GDM1 (cell line): ENCODE data around the gene MBNL1.
A peak's percentile ranks its signal among the peaks of the same experiment; 100 is the strongest.

Experiments used
- DNase-seq: peaks from one replicate; lab custom pipeline; 2025; lab: John Stamatoyannopoulos, UW

The MBNL1 gene

DNA sequence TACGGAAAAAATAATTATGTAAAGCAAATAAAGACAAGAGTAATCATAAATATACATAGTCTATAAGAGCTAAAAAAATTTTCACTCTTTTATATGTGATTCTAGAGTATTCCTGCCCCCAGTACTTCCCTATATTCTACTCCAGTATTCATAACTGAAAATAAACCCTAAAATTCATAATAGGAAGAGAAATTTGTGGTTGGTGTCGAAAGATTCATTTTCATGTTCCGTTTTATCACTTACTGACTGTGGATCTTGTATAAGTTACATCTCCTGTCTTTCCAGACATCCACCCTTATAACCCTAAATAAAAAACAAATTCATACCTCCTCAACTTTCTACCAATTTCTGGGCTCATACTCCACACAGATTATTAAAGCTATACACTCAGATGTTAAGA, 16.0 kb upstream of the MBNL1 start:
- no peak for DNase-seq

DNA sequence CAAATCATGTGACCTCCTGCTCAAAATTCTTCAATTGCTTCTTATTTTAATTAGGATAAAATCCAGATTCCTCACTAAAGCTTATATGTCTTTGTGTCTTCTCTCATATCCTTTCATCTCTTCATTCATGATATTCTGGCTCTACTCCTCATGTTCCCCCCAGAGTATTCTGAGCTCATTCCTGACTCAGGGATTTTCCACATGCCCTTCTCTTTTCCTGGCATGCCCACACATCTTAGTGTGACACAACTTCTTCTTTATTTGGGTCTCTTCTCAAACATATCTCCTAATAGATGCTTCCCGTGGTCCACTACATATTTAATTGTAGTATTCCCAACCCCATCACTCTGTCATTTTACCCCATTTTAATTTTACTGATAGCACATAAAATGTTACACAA, 15.2 kb upstream of the MBNL1 start:
- DNase-seq = no peak

DNA sequence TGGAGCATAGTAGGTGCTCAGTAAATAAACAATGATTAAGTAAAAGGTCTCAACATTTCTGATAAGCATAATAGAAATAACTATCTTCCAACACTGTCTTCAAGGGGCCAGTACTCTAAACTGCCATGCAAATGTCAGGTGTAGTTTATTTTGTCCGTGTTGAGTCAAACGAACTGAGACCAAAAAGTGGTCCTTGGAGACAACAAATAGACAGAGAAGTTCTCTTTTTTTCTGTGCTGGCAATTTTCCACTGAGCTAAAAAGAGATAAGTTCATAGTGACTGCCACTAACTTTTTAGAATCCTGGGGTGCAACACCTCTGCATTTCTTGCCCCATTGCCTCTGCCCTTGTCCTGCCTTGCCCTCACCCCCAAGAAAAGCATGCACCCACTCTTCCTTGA, 14.7 kb upstream of the MBNL1 start:
- no peak for DNase-seq

DNA sequence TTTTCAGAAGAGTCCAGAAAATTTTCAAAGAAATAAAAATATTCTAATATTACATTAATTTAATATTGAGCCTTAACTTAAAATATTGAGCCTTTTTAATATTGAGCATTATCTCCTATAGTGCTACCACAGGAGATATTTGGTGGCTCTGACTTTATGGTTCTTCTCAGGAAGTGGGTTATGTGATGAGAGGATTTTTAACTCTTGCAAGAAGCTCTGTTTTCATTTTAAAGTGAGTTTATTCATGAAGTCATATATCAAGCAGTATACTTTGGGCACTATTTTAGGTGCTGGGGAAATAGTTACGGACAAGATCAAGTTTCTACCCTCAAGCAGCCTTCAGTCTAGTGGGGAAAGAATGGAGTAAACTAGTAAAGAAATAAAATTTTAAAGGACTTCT, 13.4 kb upstream of the MBNL1 start:
- no peak for DNase-seq

DNA sequence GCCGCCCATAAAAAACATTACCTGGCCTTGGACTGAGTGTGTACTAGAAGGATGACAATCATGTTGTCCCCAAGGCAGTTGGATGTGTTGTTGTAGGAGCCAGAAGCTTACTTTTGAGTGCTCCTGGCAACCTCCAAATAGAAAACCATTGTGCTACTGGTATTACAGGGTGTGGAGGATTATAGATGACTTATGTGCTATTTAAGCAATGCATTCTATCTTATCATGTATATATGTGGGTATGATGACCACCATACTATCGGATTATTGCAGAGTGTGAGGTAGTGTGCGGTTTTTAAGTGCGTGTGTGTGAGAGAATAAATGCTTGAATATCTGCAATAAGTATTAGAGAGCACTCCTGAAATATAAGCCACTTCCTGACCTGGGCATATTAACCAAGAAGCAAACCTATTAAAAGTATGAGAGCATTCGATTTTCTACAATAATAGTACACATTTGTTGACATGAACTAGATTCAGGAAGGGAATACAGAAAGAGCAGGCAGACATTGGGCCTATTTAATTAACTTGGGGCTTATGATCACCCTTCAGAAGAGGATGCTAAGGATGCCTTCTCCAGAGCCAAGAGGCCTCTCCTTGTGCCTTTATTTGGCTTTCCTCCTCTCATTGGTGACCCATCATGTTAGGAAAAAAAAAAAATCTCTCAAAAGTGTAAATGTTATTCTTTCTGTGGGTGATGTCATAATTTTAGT, 11.7 kb upstream of the MBNL1 start:
- no peak for DNase-seq

DNA sequence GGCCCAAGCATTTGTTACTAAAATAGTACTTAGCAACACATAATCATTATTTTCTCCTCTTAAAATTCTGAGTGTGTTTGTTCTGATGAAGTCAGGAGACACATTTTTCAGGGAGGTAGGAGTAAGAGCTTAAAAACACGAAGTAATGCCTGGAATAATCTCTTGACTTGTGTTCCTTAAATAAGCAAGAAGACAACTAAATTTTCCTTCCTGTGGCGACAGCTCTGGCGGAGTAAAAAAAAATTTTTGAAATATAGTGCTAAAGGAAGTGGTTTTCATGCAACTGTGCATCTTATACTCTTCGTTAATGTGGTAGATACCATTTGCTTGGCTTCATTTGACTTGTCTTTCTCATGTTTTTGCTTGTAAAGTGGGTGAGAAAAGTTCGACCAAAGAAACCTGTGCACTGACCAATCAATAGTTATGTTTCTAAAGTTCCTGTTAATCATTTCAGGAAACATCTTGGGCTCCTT, 11.1 kb upstream of the MBNL1 start:
- DNase-seq = peak; percentile 31

DNA sequence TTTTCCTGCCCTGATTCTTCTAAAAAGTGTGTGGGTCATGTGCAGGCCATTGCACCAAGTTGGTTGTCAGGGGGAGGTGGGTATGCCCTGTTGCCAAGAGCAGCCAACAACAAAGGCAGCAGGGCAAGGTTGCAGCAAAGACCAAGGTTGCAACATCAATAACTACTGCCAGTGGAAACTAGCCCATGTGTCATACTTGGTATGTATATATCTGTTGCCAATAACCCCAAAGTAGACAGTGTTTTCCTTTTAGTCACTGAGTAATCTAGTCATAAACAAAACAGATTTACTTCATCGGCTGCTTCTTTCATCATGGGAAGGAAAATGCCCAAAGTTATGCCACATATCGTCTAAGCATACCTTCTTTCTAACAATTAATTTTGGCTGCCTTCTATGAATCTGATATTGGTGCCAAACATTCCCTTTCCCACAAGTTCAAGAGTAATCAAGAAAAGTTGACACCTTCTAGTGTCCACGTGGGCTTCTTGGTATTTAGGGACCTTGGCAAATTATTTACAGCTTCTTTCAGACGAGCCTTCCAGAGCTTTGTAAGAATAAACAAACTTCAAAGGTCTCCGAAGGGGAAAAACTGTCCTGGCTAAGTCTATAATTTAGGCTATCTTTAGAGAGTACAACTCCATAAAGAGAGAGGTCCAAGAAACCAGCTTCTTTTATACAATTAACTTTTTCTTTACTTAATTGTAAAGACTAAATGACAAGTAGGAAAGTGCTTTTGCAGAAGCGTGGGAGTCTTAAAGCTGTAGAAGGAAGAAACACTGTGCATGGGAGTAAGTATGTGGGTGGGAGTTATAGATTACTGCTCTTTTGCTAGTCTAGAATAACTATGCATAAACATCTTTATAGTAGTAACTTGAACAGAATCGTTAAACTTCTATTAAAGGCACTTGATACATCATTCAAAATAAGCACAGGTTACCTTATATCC, 10.0 kb upstream of the MBNL1 start:
- DNase-seq = no peak

DNA sequence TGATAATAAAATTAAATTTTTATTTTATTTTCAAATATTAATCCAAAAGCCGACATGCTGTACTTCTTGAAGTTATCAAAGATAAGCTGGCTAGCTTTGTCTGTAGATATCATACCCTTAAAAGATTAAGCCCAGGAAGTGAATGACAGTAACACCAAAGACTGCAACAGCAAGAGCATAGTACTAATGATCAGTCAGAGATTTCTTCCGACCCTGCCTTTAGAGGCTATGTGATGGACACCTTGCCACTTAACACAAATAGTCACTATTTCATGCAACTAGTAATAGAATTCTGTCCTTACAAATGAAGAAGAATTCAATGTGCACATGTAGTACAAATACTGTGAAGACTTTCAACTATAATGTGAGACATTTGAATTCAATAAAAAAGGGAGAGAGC, 9.3 kb upstream of the MBNL1 start:
- no peak for DNase-seq

DNA sequence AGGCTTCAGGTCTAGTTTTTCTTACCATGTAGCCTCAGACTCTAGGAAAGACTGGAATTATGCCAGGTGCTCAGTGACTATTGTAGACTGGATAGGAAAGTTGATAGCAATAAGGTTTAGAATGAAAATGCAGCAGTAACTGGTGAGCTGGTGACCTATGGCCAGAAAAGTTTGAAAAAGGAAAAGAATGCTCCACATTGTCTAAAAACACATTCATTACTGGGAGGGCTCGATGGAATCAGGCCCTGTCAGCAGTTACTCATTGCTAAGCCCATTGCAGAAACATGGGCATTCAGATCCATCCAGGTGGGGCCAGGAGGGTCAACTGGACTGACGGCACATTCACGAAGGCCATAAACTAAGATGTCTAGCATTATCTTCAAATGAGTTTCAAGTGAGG, 8.7 kb upstream of the MBNL1 start:
- no peak for DNase-seq

DNA sequence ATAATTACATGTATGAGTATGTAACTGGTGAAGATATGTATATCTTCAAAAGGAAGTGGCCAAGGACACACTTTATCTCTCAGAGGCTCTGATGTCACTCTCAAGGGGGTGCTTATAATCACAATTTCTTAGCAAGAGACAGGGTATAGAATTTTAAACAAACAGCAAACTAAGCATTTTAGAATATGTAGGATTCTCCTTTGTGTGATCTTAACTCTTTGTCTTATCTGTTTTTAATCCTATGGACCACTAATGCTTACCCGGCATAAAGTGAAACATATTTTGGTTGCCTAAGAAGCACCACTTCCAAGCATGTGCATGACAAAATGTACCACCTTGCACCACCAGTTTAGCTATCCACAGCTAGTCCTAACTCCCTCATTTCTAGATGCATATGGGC, 8.2 kb upstream of the MBNL1 start:
- DNase-seq = no peak

DNA sequence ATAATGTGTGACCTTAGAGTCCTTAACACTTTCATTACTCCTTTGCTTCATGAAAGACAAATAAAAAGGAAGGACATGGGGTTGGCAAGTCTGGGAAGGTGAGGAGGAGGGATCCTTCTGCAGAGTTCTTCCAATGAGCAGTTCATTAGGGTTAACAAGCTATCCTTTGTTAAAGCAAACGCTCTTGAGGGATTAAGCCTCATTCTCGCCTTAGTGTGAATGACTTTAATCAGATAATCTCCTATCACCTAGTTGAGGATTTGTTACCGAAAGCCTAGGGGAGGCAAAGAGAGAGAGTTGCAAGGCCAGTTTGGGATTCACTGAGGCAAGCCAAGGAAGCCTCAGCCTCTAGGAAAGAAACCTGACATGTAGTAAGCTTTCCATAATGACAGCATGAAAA, 7.4 kb upstream of the MBNL1 start:
- DNase-seq = no peak

DNA sequence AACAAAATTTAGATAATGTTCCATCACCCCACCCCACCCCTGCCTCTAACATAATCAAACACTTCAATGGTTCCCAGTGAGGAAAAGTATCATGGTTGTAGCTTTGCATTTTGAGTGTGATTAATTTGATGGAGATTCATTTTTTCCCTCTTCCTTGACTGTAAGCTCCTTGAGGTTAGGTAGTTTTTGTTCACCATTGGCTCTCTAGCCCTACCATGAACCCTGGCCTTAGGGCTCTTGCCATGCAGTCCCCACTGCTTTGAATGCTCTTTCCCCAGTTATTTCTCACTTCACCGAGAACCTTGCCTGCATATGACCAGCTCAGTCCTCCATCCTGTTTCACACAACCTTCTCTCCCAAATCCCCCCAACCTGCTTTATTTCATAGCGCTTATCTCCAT, 5.0 kb upstream of the MBNL1 start:
- no peak for DNase-seq

DNA sequence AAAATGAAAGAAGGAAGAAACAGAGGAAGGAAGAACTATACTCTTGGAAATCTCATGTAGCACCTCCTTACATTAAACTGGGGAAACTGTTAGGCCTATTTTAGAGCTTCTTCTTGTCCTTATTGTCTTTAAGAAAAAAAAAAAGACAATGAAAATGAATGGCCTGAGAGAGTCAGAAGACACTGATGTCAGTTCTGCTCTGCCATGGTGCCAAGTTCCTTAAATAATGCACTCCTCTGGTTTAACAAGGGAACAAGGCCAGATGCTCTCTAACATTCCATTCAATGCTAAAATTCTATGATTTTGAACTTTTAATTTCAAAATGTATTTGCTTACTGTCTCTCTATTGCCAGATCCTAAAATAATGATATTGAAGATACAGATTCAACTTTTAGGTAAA, 4.4 kb upstream of the MBNL1 start:
- no peak for DNase-seq

DNA sequence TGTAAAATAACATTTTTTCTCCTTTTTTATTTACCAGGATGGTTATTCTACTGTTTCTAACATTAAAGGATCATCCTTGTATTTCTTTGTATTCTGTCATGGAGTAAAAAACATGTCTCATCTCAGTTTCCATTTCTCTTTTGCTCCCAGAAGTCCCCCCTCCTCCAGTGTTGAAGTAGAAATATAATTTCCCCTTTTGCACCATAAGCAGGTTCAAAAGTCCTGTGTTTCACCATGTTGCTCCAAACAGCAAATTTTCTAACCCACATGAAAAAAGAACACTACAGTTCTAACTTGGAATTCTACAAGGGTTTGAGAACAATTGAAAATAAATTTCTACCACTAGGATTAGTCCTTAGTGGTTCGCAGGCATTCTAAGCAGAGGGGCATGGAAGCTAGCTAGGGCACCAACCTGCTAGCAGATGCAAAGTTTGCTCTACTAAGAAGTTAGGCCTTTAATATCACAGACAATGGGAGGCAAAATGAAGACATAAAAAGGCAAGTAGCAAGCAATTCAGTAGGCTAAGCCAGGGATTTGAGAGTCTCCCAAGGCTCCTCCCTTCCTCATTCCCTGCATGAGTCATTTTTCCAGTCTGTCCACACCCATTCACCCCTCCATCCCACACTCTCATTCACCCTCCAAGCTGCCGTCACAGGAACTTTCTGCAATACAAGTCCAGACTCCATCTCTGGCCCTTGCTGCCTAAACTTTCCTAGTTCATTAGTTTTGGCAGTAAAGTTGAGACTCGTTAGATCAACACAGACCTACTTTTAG, 2.3 kb upstream of the MBNL1 start:
- no peak for DNase-seq

DNA sequence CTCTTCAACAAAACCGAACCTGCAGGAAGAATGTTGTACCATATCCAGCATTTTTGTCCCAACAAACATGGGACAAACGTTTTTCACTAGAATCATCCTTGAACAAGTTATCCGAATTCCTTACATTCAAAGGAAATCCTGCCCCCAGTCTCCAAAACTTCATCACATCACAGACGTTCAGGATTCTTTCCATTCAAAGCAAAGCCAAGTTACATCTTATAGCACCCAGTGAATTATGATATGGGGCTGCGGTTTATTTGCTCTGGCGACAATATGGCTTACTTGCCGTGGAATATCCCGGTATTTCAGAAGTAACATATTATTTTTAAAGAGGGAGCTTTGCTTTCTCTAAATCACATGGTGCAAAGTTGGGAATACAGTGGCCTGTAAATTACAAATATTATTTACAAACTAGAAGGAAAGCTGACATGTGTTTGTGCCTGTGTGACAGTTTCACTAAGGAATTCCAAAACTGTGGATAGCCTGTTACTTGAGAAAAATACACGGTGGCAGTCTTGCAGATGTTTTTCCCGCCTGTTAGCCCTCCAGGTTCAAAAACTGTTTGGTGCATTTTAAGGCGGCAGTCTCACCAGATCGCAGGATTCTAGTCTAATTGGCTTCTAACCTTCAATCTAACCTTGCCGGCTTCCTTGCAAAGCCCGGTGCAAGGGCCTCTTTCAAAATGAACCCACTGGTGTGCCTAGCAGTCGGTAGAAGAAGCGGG, 736 bp upstream of the MBNL1 start:
- DNase-seq = no peak

DNA sequence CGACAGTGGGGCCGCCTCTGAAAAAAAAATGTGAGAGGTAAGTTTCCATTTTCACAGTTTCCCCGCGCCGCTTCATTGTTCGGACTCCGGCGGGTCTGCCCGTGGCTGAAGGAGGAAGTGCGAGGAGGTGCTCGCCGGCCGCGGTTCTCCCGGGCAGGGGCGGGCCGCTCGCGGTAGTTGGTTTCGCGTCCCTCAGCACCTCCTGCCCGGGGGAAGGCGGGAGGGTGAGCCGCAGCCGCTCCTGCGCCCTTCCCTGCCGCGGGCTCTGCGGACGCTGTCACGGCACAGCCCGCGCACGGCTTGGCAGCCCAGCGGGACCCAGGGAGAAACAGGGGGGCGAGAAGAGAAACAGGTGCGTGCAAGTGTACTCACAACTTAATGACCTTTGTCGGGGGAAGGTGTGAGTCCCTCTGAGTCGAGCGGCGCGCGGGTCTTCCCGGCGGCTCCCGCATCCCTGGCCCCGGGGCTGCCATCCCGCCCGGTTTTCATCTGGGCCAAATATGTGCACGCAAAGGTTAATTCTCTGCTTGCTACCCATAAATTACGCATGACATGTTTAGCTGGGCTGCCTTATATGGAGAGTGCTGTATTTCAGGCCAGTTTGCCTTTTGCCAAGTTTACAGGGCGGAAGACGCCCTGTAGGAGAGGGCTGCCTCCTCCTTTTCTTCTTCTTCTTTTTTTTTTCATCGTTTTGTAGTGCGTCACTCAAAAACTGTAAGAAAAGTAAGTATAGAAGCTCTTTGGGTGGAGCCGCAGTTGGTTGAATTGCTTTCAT, 514 bp downstream of the MBNL1 start:
- DNase-seq = no peak

DNA sequence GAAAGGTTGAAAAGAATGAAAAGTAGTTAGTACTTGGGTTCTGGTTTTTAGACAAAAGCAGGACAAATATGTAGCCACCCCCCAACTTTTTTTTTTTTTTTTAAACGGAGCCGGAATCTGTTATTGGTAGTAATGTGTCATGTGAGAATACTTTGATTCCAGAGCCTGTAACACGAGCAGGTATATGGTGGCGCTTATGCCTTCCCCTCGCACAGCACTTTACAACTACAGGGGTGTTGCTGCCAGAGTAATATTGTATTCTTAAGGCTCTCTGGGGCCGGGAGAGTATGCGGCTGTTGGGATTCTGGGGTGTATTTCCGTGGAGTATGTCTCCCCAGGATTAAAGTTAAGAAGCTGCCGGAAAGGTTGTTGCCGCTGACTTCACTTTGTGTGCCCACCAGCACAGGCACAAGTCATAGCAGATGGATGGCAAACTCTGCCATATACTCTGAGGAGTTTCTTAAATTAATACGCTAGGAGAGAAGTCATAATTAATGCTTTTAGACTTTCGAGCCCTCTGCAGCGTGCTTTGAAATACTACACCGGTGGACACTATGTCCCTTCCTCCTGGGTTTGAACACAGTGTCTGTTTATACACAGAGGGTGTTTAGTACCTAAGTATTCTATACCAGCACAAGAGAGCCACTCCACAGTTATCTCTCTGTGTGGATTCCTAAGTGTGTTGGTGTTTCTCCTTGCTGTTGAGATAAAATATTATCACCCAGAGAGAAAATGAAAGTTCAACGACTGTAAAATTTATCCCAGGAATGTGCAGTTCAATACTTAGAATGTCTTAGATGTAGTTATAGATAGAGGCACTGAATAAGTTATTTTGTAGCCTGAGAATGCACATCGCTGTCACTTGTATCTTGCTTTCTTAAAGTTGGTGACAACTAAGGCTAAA, 1.4 kb downstream of the MBNL1 start:
- DNase-seq = no peak

DNA sequence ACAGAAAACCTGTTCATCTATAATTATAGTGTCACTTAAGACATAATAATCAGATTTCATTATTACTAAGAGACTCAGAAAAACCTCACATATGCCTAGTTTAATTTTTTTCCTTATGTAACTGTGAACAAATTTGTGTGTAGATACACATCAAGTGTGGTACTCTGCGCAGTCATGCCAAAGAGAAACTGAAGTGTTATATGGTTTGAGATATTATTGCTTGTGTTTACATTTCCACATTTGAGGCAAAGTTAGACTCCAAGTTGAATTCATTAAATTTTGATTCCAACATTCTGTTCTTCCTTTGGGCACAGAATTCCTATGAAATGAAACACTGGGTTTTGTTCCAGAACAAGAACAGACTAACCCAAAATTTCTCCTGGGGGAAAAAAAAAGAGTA, 2.2 kb downstream of the MBNL1 start:
- DNase-seq = no peak

DNA sequence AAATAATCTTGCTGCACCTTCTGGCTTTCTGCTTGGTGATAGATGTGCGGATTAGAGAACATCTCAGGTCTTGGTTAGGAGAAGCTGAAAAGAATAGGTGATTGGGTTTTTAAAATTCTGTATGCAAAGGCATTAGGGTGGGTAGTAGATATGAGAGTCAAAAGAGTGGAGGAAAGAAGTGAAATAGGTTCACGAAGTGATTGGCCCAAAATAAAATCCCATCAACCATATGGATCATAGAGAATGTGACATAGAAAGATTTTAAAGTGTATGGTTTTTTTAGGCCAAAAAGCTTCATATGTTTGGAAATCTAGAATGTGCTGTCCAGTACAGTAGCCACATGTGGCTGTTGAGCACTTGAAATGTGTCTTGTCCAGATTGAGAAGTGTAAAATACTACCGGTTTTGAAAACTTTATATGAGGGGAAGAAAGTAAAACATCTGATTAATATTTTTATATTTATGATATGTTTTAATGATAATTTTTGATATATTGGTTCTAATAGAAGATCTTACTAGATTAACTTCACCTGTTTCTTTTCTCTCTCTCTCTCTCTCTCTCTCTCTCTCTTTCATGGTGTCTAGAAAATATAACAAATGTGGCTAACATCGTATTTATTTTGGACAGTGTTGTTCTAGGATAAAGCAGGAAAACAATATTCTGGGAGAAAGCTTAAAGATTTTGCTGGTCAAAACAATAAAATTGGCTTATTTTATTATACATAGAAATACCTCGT, 2.9 kb downstream of the MBNL1 start:
- DNase-seq = no peak
